SK-N-SH treated with all-trans-retinoic acid at 6 μM for 48 hours (cell line): ENCODE results near the gene CCN5.

Experiments used
- OSR1 ChIP-seq: fragments of 250-450 bp; sonication (Bioruptor Pico); IDR thresholded peaks from 2 replicates; pipeline ENCODE4 v1.8.0; 2022; ENCODE audit warnings: moderate library complexity, mild to moderate bottlenecking, inconsistent platforms
- ZC3H10 ChIP-seq: fragments of 250-450 bp; sonication (Bioruptor Pico); IDR thresholded peaks from 2 replicates; pipeline ENCODE4 v1.5.1; 2021; ENCODE audit warnings: mild to moderate bottlenecking, moderate library complexity
- ZFP30 ChIP-seq: fragments of 450-650 bp; formaldehyde crosslinking; IDR thresholded peaks from 2 replicates; pipeline ENCODE4 v1.5.0; 2022; ENCODE audit warnings: mild to moderate bottlenecking, moderate library complexity

DNA sequence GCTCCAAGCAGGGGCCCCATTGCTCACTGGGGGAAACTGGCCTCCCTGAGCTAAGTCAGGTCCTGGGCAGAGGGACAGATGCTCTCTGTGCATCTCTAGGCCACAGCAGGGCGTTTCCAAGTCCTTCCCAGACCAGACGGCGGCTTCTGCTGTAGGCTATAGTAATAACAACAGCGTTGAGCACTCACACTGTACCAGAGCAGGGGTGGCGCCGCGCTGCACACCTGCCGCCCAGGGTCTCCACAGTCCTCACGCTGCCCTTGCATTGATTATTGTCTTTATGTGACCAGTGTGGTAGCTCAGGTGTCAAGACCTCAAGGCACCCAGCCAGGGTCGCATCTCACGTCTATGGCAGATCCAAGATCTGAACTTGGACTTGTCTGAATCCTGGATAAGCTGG lies 14.9 kb upstream of the CCN5 start:
- no peak for TF ChIP-seq OSR1 (CRISPR knock-in tag)
- no peak for TF ChIP-seq ZFP30 (CRISPR knock-in tag)
- TF ChIP-seq ZC3H10 (CRISPR knock-in tag) = no peak
